ENCODE measurements around the gene PRKG1. TPM values are rescaled to one million over a fixed set of nuclear protein-coding genes. Genes with fewer than 3 reads are reported as not detected.

The PRKG1 gene
- total RNA-seq, 4 donors from 2014 or later, result 24.5 to 46.1 (median 37.1) TPM

- Histone ChIP-seq H3K27me3 (no peaks in the 10 kb centered on the region), H3K9me3 (no peaks in the 10 kb centered on the region), H3K27ac (replicated peaks in 1 of 4) (no peak overlapping the region), H3K4me3 (no peak overlapping the region), H3K36me3 (no peaks in the 10 kb centered on the region), H3K4me1 (peaks cover 4 to 16% (median 15%) of the 10 kb centered on the region in 4 donors)
- intact Hi-C loops (cut with DNase I), result no loop called here
- TF ChIP-seq, protein P1, sequence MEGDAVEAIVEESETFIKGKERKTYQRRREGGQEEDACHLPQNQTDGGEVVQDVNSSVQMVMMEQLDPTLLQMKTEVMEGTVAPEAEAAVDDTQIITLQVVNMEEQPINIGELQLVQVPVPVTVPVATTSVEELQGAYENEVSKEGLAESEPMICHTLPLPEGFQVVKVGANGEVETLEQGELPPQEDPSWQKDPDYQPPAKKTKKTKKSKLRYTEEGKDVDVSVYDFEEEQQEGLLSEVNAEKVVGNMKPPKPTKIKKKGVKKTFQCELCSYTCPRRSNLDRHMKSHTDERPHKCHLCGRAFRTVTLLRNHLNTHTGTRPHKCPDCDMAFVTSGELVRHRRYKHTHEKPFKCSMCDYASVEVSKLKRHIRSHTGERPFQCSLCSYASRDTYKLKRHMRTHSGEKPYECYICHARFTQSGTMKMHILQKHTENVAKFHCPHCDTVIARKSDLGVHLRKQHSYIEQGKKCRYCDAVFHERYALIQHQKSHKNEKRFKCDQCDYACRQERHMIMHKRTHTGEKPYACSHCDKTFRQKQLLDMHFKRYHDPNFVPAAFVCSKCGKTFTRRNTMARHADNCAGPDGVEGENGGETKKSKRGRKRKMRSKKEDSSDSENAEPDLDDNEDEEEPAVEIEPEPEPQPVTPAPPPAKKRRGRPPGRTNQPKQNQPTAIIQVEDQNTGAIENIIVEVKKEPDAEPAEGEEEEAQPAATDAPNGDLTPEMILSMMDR (IDR thresholded peaks at IDR 0.05), result no peak
- no peak for TF ChIP-seq POLR2AphosphoS5 (IDR thresholded peaks at IDR 0.05)
- no peak for TF ChIP-seq POLR2A (IDR thresholded peaks at IDR 0.05; ENCODE audit: low read depth)
- WGBS, result 75% methylated on average over 2 of the region's 2 CpGs
- DNase-seq (ENCODE audit: extremely low spot score), result no peak
Measured at GRCh38 chr10:51311228-51311627, 236.9 kb downstream of the PRKG1 start.

DNA sequence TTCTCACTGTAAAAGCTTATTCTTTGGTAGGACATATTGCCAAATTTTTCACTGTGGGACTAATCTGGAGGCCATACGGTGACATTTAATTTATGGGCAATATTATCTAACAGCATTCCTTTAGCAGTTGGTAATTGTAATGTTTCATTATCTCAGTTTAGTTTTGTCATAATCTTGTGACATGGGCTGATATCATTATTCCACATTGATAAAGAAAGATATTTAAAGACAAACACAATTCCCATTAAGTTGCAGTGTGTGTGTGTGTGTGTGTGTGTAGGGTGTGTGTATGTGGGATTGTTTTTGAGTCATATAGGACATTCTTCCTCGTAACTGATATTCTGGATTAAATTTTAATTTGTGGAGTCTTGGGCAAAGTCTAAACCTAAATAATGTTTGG is 238.5 kb downstream of the PRKG1 start:
- H3K4me3 ChIP-seq, result no peak overlapping the region
- peaks cover 4 to 16% (median 15%) of the 10 kb centered on the region in 4 donors for H3K4me1 ChIP-seq
- 87% methylated on average over 2 of the region's 2 CpGs for WGBS
- no peaks in the 10 kb centered on the region for H3K36me3 ChIP-seq
- intact Hi-C loops (cut with DNase I), result no loop called here
- no peak overlapping the region for H3K27ac ChIP-seq (replicated peaks in 1 of 4)
- H3K9me3 ChIP-seq, result no peaks in the 10 kb centered on the region
- no peaks in the 10 kb centered on the region for H3K27me3 ChIP-seq
- no peak for DNase-seq (ENCODE audit: extremely low spot score)
- TF ChIP-seq EP300 (IDR thresholded peaks at IDR 0.05) (no peak), POLR2AphosphoS5 (IDR thresholded peaks at IDR 0.05) (no peak), POLR2A (IDR thresholded peaks at IDR 0.05; ENCODE audit: low read depth) (no peak)
- TF ChIP-seq, protein P1 (IDR thresholded peaks at IDR 0.05), result no peak

- Histone ChIP-seq H3K27ac (replicated peaks in 1 of 4) (no peak overlapping the region), H3K27me3 (no peaks in the 10 kb centered on the region), H3K36me3 (no peaks in the 10 kb centered on the region), H3K4me1 (peaks cover 4 to 16% (median 15%) of the 10 kb centered on the region in 4 donors), H3K4me3 (no peak overlapping the region), H3K9me3 (no peaks in the 10 kb centered on the region)
- DNase-seq (ENCODE audit: extremely low spot score), result no peak
- WGBS, result 90% methylated on average over 2 of the region's 2 CpGs
- intact Hi-C loops (cut with DNase I), result no loop called here
- TF ChIP-seq EP300 (IDR thresholded peaks at IDR 0.05) (no peak), POLR2A (IDR thresholded peaks at IDR 0.05; ENCODE audit: low read depth) (no peak), POLR2AphosphoS5 (IDR thresholded peaks at IDR 0.05) (no peak)
- TF ChIP-seq, protein P1 (IDR thresholded peaks at IDR 0.05), result no peak
Measured at GRCh38 chr10:51313251-51313650, 239.0 kb downstream of the PRKG1 start.

GRCh38 chr10:51313773-51314478 is 239.6 kb downstream of the PRKG1 start:
- H3K9me3 ChIP-seq, result no peaks in the 10 kb centered on the region
- H3K4me3 ChIP-seq, result no peak overlapping the region
- no peaks in the 10 kb centered on the region for H3K36me3 ChIP-seq
- no peaks in the 10 kb centered on the region for H3K27me3 ChIP-seq
- peaks cover 0 to 16% (median 15%) of the 10 kb centered on the region in 4 donors for H3K4me1 ChIP-seq
- 47% methylated on average over 3 of the region's 3 CpGs for WGBS
- intact Hi-C loops (cut with DNase I), result no loop called here
- DNase-seq (ENCODE audit: extremely low spot score), result no peak
- TF ChIP-seq EP300 (IDR thresholded peaks at IDR 0.05) (no peak), POLR2A (IDR thresholded peaks at IDR 0.05; ENCODE audit: low read depth) (no peak), POLR2AphosphoS5 (IDR thresholded peaks at IDR 0.05) (no peak)
- TF ChIP-seq, protein P1 (IDR thresholded peaks at IDR 0.05), result no peak
- H3K27ac ChIP-seq (replicated peaks in 1 of 4), result no peak overlapping the region

DNA sequence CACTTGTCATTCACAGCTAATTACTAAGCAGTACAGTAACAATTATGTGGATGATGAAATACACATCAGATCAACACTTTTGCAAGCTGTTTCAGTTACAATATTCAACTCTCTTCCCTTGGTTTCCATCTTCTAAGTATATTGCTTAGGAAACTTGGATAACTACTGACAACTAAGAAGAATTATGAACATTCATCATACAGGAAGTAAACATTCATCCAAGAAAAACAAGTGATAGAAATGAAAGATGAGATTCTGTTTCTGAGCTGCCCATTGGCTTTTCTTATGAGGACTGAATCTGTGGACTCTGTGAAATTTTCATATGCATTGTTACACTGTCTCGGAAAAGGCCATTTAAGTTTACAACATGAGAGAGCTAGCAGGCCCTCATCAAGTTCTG is 240.2 kb downstream of the PRKG1 start:
- WGBS, result 71% methylated on average over 1 of the region's 1 CpG
- Histone ChIP-seq H3K4me1 (peaks cover 0 to 16% (median 15%) of the 10 kb centered on the region in 4 donors), H3K36me3 (no peaks in the 10 kb centered on the region), H3K9me3 (no peaks in the 10 kb centered on the region), H3K27ac (replicated peaks in 1 of 4) (no peak overlapping the region), H3K4me3 (no peak overlapping the region), H3K27me3 (no peaks in the 10 kb centered on the region)
- DNase-seq (ENCODE audit: extremely low spot score), result no peak
- intact Hi-C loops (cut with DNase I), result no loop called here
- TF ChIP-seq POLR2A (IDR thresholded peaks at IDR 0.05; ENCODE audit: low read depth) (no peak), EP300 (IDR thresholded peaks at IDR 0.05) (no peak), POLR2AphosphoS5 (IDR thresholded peaks at IDR 0.05) (no peak)
- TF ChIP-seq, protein P1 (IDR thresholded peaks at IDR 0.05), result no peak

Measured in esophagus muscularis mucosa (tissue), 4 donors.